Inferior parietal cortex (tissue), 1 donor: Measurements from ENCODE around the gene MRTFB.

ENCODE experiments used
- DNase-seq: peaks from one replicate; pipeline ENCODE4 v3.0.0-alpha.2; 2016; ENCODE audit errors: extremely low spot score

MRTFB gene

GRCh38 chr16:14186007-14186794 lies 115.1 kb downstream of the MRTFB start:
- peak; percentile 65 for DNase-seq

DNA sequence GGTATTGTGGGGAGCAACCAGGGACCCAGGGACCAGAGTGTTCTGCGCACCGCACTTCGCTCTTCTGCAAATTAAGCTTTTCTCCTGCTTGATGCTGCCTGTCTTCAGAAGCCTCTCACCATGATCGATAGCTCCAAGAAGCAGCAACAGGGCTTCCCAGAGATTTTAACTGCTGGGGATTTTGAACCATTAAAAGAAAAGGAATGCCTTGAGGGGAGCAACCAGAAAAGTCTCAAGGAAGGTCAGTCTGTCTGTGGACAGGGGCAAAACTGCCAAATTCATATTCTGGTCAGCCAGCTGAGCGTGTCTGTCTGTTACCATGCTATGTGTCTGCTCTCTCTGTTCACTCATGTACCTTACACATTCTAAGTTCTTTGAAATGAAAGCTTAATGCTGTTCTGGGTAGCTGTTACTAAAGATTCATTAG lies 115.7 kb downstream of the MRTFB start:
- DNase-seq = peak; percentile 43

DNA sequence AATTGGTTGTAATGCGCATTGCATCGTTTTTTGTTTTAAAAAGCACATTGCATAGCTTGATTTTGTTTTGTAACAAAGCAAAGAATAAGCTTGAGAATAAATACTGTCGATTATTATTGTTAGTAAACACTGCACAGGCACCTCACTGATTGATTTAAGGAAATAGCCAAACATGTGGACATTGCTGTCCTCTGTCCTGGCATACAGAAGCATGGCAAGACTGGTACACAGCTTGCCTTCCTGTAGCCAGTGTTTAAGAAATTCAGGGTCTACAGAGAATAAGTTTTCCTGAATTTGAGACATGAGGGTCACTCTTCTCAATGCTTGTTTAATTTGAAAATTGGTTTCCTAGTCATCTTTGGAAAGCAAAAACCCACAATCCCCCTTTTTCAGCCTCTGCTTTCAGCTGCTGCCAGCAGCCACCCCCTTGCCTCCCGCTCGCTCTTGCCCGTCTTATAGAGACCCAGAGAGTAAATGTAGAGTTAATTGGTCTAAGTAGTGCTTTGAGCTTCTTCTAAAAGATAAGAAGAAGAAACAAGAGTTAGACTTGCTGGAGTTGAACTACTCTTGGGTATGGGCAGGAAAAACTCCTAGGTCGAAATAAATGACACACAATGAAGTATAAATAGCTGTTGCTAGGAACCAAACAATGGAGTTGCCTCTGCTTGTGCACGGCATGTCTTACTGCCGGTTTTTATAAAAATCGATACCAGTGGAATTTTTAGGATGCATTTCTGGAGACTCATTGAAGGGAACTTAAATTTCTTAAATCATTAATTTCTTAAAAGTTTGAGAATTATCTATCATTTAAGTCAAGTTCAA lies 116.6 kb downstream of the MRTFB start:
- peak; percentile 42 for DNase-seq

- DNase-seq = no peak
Observed at GRCh38 chr16:14193316-14193871, 122.3 kb downstream of the MRTFB start.

DNA sequence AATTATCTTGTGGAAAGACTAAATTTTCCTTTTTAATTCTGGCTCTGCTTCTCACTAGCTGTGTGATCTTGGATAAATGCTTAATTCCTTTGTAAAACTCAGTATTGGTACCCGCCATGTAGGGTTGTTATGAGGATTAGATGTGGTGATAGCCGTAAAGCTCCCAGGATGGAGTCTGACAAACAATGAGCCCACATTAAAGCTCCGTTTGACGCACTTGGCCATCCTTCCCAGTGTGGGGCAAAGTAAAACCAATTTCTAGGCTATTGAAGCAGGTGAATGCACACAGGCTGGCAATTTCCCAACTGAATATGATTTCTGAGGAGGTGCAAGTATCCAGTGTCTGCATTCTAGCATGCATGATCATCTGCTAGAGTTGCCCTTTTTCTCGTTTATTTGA lies 123.6 kb downstream of the MRTFB start:
- DNase-seq = no peak

- peak; percentile 61 for DNase-seq
Observed at GRCh38 chr16:14196011-14196410, 124.9 kb downstream of the MRTFB start.

DNA sequence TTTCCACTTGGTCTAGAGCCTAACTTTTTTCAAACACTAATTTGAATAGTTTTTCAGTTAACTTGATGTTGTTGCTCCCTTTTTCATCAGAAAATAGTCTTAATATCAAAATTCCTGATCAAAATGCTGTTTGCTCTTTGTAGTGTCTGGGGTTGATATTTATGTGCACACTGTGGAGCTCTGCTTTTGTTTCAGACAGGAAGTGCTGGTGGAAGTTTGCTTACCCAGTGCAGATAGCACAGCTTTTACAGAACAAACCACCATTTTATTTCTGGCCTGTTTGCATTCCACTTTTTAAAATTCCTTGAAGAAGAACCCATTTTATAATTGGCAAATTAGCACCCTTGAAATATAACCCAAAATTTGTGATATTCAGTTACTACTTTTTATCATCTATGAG lies 125.4 kb downstream of the MRTFB start:
- DNase-seq = no peak

DNA sequence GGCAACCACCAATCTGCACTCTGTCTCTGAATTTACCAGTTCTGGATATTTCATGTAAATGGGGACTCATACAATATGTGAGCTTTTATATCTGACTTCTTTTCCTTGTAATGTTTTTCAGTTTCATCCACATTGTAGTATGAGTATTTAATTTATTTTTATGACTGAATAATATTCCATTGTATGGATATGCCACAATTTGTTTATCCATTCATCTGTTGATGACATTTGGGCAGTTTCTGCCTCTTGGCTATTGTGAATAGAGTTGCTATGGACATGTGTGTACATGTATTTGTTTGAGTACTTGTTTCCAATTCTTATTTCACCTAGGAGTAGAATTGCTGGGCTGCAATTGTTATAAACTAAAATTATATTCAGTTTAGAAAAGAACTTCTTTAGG lies 126.9 kb downstream of the MRTFB start:
- DNase-seq = no peak

- no peak for DNase-seq
Observed at GRCh38 chr16:14198572-14198971, 127.5 kb downstream of the MRTFB start.

GRCh38 chr16:14199199-14199598 lies 128.1 kb downstream of the MRTFB start:
- no peak for DNase-seq

- no peak for DNase-seq
Observed at GRCh38 chr16:14199624-14200023, 128.5 kb downstream of the MRTFB start.

GRCh38 chr16:14202095-14202494 lies 131.0 kb downstream of the MRTFB start:
- no peak for DNase-seq

GRCh38 chr16:14202697-14203096 lies 131.6 kb downstream of the MRTFB start:
- DNase-seq = no peak

GRCh38 chr16:14203166-14203565 lies 132.0 kb downstream of the MRTFB start:
- DNase-seq = no peak

- DNase-seq = no peak
Observed at GRCh38 chr16:14205666-14206065, 134.5 kb downstream of the MRTFB start.

GRCh38 chr16:14211856-14212543 lies 140.9 kb downstream of the MRTFB start:
- no peak for DNase-seq

GRCh38 chr16:14215941-14216340 lies 144.8 kb downstream of the MRTFB start:
- no peak for DNase-seq

GRCh38 chr16:14219983-14220382 lies 148.9 kb downstream of the MRTFB start:
- no peak for DNase-seq

- no peak for DNase-seq
Observed at GRCh38 chr16:14223632-14224031, 152.5 kb downstream of the MRTFB start.

DNA sequence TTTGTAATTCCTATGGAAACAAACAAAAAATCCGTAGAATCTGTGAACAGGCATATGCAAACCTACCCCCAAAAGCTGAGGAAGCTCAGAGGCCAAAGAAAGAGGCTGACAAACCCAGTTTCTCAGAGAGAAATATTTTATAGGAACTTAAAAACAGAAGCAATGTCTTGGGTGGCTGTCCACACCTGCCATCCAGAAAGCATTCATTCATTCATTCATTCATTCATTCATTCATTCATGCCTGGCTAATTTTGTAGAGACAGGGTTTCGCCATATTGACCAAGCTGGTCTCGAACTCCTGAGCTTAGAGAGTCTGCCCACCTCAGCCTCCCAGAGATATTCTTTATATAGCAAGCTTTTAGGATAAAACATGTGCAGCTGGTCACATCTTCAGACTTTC lies 154.3 kb downstream of the MRTFB start:
- no peak for DNase-seq

DNA sequence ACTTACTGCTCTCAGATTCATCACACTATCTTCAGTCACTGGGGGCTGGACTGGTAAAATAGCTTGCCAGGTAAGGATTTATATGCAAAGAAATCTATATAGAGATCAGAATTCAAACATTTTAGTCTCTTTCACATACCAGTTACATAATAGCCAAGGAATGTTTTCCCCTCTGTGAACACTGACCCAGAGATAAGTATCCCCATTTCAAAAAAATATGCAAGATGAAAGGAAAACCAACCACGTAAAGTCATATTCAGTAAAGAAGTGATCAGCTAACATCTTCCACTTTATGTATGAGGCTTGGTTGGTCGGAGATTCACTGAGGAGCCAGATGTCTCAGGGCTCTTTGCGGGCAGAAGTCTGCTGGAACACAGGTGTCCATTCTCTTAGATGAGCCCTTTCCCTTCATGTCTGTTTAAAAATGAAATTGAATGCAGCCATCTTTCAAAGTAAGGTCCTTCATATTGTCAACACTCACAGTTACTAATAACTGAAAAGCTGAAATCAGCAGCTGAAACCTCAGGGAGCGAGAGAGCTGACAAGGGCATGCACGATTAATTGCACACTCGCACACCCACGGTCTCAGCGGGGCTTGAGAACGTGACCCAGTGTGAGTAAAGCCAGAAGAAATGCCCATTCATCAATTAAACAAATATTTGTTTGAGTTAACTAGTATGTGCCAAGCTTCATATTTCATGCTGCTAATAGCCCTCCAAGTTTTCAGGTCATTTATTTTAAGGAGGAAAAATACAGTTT lies 161.2 kb downstream of the MRTFB start:
- no peak for DNase-seq
